ENCODE data around the gene PSD.

Gene PSD

GRCh38 chr10:102382871-102383270, 35.7 kb downstream of the PSD start:
- Histone ChIP-seq H3K36me3 (ENCODE audit: control insufficient read depth in 2 of 2, insufficient read depth in 2 of 2, low read length in 2 of 2) (peaks cover 35 to 36% of the 10 kb centered on the region in 2 donors), H3K9me3 (ENCODE audit: control insufficient read depth in 2 of 2, low read length in 2 of 2) (no peaks in the 10 kb centered on the region)

GRCh38 chr10:102381983-102382382, 36.6 kb downstream of the PSD start:
- Histone ChIP-seq H3K4me3 (ENCODE audit: low read length in 2 of 2) (no peak overlapping the region), H3K9me3 (ENCODE audit: control insufficient read depth in 2 of 2, low read length in 2 of 2) (no peaks in the 10 kb centered on the region), H3K27me3 (ENCODE audit: control insufficient read depth in 1 of 2, insufficient read depth in 2 of 2, low read length in 2 of 2) (no peaks in the 10 kb centered on the region), H3K27ac (ENCODE audit: low read length) (no peak overlapping the region), H3K36me3 (ENCODE audit: control insufficient read depth in 2 of 2, insufficient read depth in 2 of 2, low read length in 2 of 2) (peaks cover 36% of the 10 kb centered on the region in 2 donors), H3K4me1 (ENCODE audit: control insufficient read depth, insufficient read depth, low read length) (no peaks in the 10 kb centered on the region), H3K9ac (ENCODE audit: low read length in 2 of 2) (no peak overlapping the region)

More at GRCh38 chr10:102382871-102383270, 35.7 kb downstream of the PSD start:
- Histone ChIP-seq H3K27ac (ENCODE audit: low read length) (no peak overlapping the region), H3K4me3 (ENCODE audit: low read length in 2 of 2) (no peak overlapping the region), H3K4me1 (ENCODE audit: control insufficient read depth, insufficient read depth, low read length) (no peaks in the 10 kb centered on the region), H3K9ac (ENCODE audit: low read length in 2 of 2) (no peak overlapping the region), H3K27me3 (ENCODE audit: control insufficient read depth in 1 of 2, insufficient read depth in 2 of 2, low read length in 2 of 2) (no peaks in the 10 kb centered on the region)

GRCh38 chr10:102379383-102379782, 39.2 kb downstream of the PSD start:
- Histone ChIP-seq H3K36me3 (ENCODE audit: control insufficient read depth in 2 of 2, insufficient read depth in 2 of 2, low read length in 2 of 2) (peaks cover 55% of the 10 kb centered on the region in 2 donors), H3K4me1 (ENCODE audit: control insufficient read depth, insufficient read depth, low read length) (no peaks in the 10 kb centered on the region), H3K9ac (ENCODE audit: low read length in 2 of 2) (no peak overlapping the region)

GRCh38 chr10:102376901-102377300, 41.7 kb downstream of the PSD start:
- H3K4me1 ChIP-seq (ENCODE audit: control insufficient read depth, insufficient read depth, low read length), result no peaks in the 10 kb centered on the region
- H3K4me3 ChIP-seq (ENCODE audit: low read length in 2 of 2), result no peak overlapping the region
- H3K27ac ChIP-seq (ENCODE audit: low read length), result no peak overlapping the region
- H3K9ac ChIP-seq (ENCODE audit: low read length in 2 of 2), result no peak overlapping the region
- peaks cover 59 to 65% of the 10 kb centered on the region in 2 donors for H3K36me3 ChIP-seq (ENCODE audit: control insufficient read depth in 2 of 2, insufficient read depth in 2 of 2, low read length in 2 of 2)
- H3K27me3 ChIP-seq (ENCODE audit: control insufficient read depth in 1 of 2, insufficient read depth in 2 of 2, low read length in 2 of 2), result no peaks in the 10 kb centered on the region
- H3K9me3 ChIP-seq (ENCODE audit: control insufficient read depth in 2 of 2, low read length in 2 of 2), result no peaks in the 10 kb centered on the region

More at GRCh38 chr10:102379383-102379782, 39.2 kb downstream of the PSD start:
- Histone ChIP-seq H3K27ac (ENCODE audit: low read length) (no peak overlapping the region), H3K27me3 (ENCODE audit: control insufficient read depth in 1 of 2, insufficient read depth in 2 of 2, low read length in 2 of 2) (no peaks in the 10 kb centered on the region), H3K9me3 (ENCODE audit: control insufficient read depth in 2 of 2, low read length in 2 of 2) (no peaks in the 10 kb centered on the region), H3K4me3 (ENCODE audit: low read length in 2 of 2) (no peak overlapping the region)

GRCh38 chr10:102375867-102376266, 42.7 kb downstream of the PSD start:
- H3K4me3 ChIP-seq (ENCODE audit: low read length in 2 of 2), result no peak overlapping the region
- H3K9me3 ChIP-seq (ENCODE audit: control insufficient read depth in 2 of 2, low read length in 2 of 2), result peaks cover 0 to 2% of the 10 kb centered on the region in 2 donors
- H3K36me3 ChIP-seq (ENCODE audit: control insufficient read depth in 2 of 2, insufficient read depth in 2 of 2, low read length in 2 of 2), result peaks cover 60 to 67% of the 10 kb centered on the region in 2 donors
- H3K9ac ChIP-seq (ENCODE audit: low read length in 2 of 2), result no peak overlapping the region
- no peaks in the 10 kb centered on the region for H3K27me3 ChIP-seq (ENCODE audit: control insufficient read depth in 1 of 2, insufficient read depth in 2 of 2, low read length in 2 of 2)
- H3K27ac ChIP-seq (ENCODE audit: low read length), result no peak overlapping the region
- no peaks in the 10 kb centered on the region for H3K4me1 ChIP-seq (ENCODE audit: control insufficient read depth, insufficient read depth, low read length)

GRCh38 chr10:102375250-102375649, 43.3 kb downstream of the PSD start:
- Histone ChIP-seq H3K36me3 (ENCODE audit: control insufficient read depth in 2 of 2, insufficient read depth in 2 of 2, low read length in 2 of 2) (peaks cover 63 to 68% of the 10 kb centered on the region in 2 donors), H3K9ac (ENCODE audit: low read length in 2 of 2) (no peak overlapping the region), H3K4me1 (ENCODE audit: control insufficient read depth, insufficient read depth, low read length) (no peaks in the 10 kb centered on the region), H3K9me3 (ENCODE audit: control insufficient read depth in 2 of 2, low read length in 2 of 2) (peaks cover 0 to 5% of the 10 kb centered on the region in 2 donors), H3K27ac (ENCODE audit: low read length) (no peak overlapping the region), H3K4me3 (ENCODE audit: low read length in 2 of 2) (no peak overlapping the region), H3K27me3 (ENCODE audit: control insufficient read depth in 1 of 2, insufficient read depth in 2 of 2, low read length in 2 of 2) (no peaks in the 10 kb centered on the region)

GRCh38 chr10:102371295-102371694, 47.3 kb downstream of the PSD start:
- Histone ChIP-seq H3K9me3 (ENCODE audit: control insufficient read depth in 2 of 2, low read length in 2 of 2) (peaks cover 0 to 5% of the 10 kb centered on the region in 2 donors), H3K36me3 (ENCODE audit: control insufficient read depth in 2 of 2, insufficient read depth in 2 of 2, low read length in 2 of 2) (peaks cover 75 to 78% of the 10 kb centered on the region in 2 donors), H3K4me3 (ENCODE audit: low read length in 2 of 2) (no peak overlapping the region), H3K4me1 (ENCODE audit: control insufficient read depth, insufficient read depth, low read length) (no peaks in the 10 kb centered on the region), H3K27ac (ENCODE audit: low read length) (no peak overlapping the region), H3K9ac (ENCODE audit: low read length in 2 of 2) (no peak overlapping the region), H3K27me3 (ENCODE audit: control insufficient read depth in 1 of 2, insufficient read depth in 2 of 2, low read length in 2 of 2) (no peaks in the 10 kb centered on the region)

- H3K9ac ChIP-seq (ENCODE audit: low read length in 2 of 2), result peak overlapping the region in 1 of 2 donors; percentile 21
- H3K27me3 ChIP-seq (ENCODE audit: control insufficient read depth in 1 of 2, insufficient read depth in 2 of 2, low read length in 2 of 2), result no peaks in the 10 kb centered on the region
- H3K9me3 ChIP-seq (ENCODE audit: control insufficient read depth in 2 of 2, low read length in 2 of 2), result peaks cover 0 to 5% of the 10 kb centered on the region in 2 donors
- no peak overlapping the region for H3K4me3 ChIP-seq (ENCODE audit: low read length in 2 of 2)
- H3K27ac ChIP-seq (ENCODE audit: low read length), result no peak overlapping the region
- H3K4me1 ChIP-seq (ENCODE audit: control insufficient read depth, insufficient read depth, low read length), result no peaks in the 10 kb centered on the region
- peaks cover 78 to 80% of the 10 kb centered on the region in 2 donors for H3K36me3 ChIP-seq (ENCODE audit: control insufficient read depth in 2 of 2, insufficient read depth in 2 of 2, low read length in 2 of 2)
These were observed 50.5 kb downstream of the PSD start for GRCh38 chr10:102368077-102368476.

GRCh38 chr10:102367441-102367840, 51.1 kb downstream of the PSD start:
- H3K36me3 ChIP-seq (ENCODE audit: control insufficient read depth in 2 of 2, insufficient read depth in 2 of 2, low read length in 2 of 2), result peaks cover 77 to 84% of the 10 kb centered on the region in 2 donors
- H3K4me1 ChIP-seq (ENCODE audit: control insufficient read depth, insufficient read depth, low read length), result no peaks in the 10 kb centered on the region
- no peak overlapping the region for H3K9ac ChIP-seq (ENCODE audit: low read length in 2 of 2)
- H3K4me3 ChIP-seq (ENCODE audit: low read length in 2 of 2), result no peak overlapping the region
- H3K27me3 ChIP-seq (ENCODE audit: control insufficient read depth in 1 of 2, insufficient read depth in 2 of 2, low read length in 2 of 2), result no peaks in the 10 kb centered on the region
- H3K9me3 ChIP-seq (ENCODE audit: control insufficient read depth in 2 of 2, low read length in 2 of 2), result peaks cover 0 to 5% of the 10 kb centered on the region in 2 donors
- no peak overlapping the region for H3K27ac ChIP-seq (ENCODE audit: low read length)

- no peak overlapping the region for H3K27ac ChIP-seq (ENCODE audit: low read length)
- no peak overlapping the region for H3K4me3 ChIP-seq (ENCODE audit: low read length in 2 of 2)
- H3K27me3 ChIP-seq (ENCODE audit: control insufficient read depth in 1 of 2, insufficient read depth in 2 of 2, low read length in 2 of 2), result no peaks in the 10 kb centered on the region
- peaks cover 74 to 77% of the 10 kb centered on the region in 2 donors for H3K36me3 ChIP-seq (ENCODE audit: control insufficient read depth in 2 of 2, insufficient read depth in 2 of 2, low read length in 2 of 2)
- H3K9ac ChIP-seq (ENCODE audit: low read length in 2 of 2), result no peak overlapping the region
- no peaks in the 10 kb centered on the region for H3K4me1 ChIP-seq (ENCODE audit: control insufficient read depth, insufficient read depth, low read length)
- H3K9me3 ChIP-seq (ENCODE audit: control insufficient read depth in 2 of 2, low read length in 2 of 2), result no peaks in the 10 kb centered on the region
These were observed 59.7 kb downstream of the PSD start for GRCh38 chr10:102358712-102359382.

- Histone ChIP-seq H3K9ac (ENCODE audit: low read length in 2 of 2) (no peak overlapping the region), H3K36me3 (ENCODE audit: control insufficient read depth in 2 of 2, insufficient read depth in 2 of 2, low read length in 2 of 2) (peaks cover 60 to 70% of the 10 kb centered on the region in 2 donors), H3K27me3 (ENCODE audit: control insufficient read depth in 1 of 2, insufficient read depth in 2 of 2, low read length in 2 of 2) (no peaks in the 10 kb centered on the region), H3K4me1 (ENCODE audit: control insufficient read depth, insufficient read depth, low read length) (no peaks in the 10 kb centered on the region), H3K9me3 (ENCODE audit: control insufficient read depth in 2 of 2, low read length in 2 of 2) (no peaks in the 10 kb centered on the region), H3K4me3 (ENCODE audit: low read length in 2 of 2) (no peak overlapping the region), H3K27ac (ENCODE audit: low read length) (no peak overlapping the region)
These were observed 64.1 kb downstream of the PSD start for GRCh38 chr10:102354451-102354850.
